HL-60 (cell line): Measurements from ENCODE around the gene NSMF.

Experiments used
- GABPA ChIP-seq: IDR thresholded peaks from 2 replicates; pipeline ENCODE4 v1.6.1; 2012; ENCODE audit warnings: low read depth
- POLR2AphosphoS5 ChIP-seq: IDR thresholded peaks from 2 replicates; pipeline ENCODE4 v1.6.1; 2012; ENCODE audit warnings: low read depth
- TF ChIP-seq, protein P1 (sequence below): IDR thresholded peaks from 2 replicates; pipeline ENCODE4 v1.6.1; 2012; ENCODE audit warnings: low read depth; ENCODE audit not compliant: insufficient replicate concordance
- TF ChIP-seq, protein P2 (sequence below): IDR thresholded peaks from one replicate; pipeline ENCODE4 v1.5.1; 2011; ENCODE audit warnings: low read length, control low read depth, inconsistent platforms; ENCODE audit not compliant: insufficient read depth

DNA sequence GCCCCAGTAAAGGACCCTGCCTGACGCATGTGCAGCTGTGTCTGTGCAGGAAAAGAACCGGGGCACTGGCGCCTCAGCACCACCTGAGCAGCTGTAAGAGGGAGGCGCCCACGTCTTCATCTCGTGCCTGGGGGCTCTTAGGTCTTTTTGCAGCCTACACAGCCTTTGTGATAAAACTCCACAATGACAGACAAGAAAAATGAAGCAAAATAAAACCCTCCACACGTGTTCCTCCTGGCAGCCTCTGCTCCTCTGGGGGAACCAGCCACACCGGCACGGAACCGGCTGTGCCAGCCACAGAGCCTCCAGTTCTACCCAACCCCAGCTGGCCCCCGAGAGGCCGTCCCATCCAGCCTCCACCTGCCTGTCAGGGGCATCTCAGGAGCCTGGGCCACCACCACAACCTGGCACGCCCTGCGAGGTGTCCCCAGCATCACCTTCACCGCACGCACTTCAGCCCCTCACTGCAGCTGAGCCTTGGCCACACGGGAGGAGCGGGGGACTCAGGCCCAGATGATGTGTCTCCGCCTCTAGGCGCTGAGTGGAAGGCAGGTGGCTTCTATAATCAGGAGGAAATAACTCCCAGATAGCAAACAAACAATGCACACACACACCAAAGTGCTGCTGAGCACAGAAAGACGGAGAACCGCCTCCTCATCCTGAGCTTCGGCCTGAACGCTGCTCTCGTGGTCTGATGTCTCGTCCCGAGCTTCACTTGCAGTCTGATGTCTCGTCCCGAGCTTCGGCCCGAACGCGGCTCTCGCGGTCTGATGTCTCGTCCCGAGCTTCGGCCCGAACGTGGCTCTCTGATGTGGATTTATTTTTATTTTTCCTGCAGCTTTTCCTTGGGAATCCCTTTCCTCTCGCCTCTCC lies 28.6 kb upstream of the NSMF start:
- no peak for TF ChIP-seq POLR2AphosphoS5
- TF ChIP-seq, protein P1, sequence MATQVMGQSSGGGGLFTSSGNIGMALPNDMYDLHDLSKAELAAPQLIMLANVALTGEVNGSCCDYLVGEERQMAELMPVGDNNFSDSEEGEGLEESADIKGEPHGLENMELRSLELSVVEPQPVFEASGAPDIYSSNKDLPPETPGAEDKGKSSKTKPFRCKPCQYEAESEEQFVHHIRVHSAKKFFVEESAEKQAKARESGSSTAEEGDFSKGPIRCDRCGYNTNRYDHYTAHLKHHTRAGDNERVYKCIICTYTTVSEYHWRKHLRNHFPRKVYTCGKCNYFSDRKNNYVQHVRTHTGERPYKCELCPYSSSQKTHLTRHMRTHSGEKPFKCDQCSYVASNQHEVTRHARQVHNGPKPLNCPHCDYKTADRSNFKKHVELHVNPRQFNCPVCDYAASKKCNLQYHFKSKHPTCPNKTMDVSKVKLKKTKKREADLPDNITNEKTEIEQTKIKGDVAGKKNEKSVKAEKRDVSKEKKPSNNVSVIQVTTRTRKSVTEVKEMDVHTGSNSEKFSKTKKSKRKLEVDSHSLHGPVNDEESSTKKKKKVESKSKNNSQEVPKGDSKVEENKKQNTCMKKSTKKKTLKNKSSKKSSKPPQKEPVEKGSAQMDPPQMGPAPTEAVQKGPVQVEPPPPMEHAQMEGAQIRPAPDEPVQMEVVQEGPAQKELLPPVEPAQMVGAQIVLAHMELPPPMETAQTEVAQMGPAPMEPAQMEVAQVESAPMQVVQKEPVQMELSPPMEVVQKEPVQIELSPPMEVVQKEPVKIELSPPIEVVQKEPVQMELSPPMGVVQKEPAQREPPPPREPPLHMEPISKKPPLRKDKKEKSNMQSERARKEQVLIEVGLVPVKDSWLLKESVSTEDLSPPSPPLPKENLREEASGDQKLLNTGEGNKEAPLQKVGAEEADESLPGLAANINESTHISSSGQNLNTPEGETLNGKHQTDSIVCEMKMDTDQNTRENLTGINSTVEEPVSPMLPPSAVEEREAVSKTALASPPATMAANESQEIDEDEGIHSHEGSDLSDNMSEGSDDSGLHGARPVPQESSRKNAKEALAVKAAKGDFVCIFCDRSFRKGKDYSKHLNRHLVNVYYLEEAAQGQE = no peak
- TF ChIP-seq, protein P2, sequence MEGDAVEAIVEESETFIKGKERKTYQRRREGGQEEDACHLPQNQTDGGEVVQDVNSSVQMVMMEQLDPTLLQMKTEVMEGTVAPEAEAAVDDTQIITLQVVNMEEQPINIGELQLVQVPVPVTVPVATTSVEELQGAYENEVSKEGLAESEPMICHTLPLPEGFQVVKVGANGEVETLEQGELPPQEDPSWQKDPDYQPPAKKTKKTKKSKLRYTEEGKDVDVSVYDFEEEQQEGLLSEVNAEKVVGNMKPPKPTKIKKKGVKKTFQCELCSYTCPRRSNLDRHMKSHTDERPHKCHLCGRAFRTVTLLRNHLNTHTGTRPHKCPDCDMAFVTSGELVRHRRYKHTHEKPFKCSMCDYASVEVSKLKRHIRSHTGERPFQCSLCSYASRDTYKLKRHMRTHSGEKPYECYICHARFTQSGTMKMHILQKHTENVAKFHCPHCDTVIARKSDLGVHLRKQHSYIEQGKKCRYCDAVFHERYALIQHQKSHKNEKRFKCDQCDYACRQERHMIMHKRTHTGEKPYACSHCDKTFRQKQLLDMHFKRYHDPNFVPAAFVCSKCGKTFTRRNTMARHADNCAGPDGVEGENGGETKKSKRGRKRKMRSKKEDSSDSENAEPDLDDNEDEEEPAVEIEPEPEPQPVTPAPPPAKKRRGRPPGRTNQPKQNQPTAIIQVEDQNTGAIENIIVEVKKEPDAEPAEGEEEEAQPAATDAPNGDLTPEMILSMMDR = no peak
- TF ChIP-seq GABPA = no peak
